GM21529 (cell line): ENCODE data around the gene RANBP9.

ENCODE experiments used
- ATAC-seq: cut with Tn5 transposase; IDR thresholded peaks from one replicate; pipeline ENCODE4 v1.9.1; 2021; ENCODE audit not compliant: unreplicated experiment

The RANBP9 gene

DNA sequence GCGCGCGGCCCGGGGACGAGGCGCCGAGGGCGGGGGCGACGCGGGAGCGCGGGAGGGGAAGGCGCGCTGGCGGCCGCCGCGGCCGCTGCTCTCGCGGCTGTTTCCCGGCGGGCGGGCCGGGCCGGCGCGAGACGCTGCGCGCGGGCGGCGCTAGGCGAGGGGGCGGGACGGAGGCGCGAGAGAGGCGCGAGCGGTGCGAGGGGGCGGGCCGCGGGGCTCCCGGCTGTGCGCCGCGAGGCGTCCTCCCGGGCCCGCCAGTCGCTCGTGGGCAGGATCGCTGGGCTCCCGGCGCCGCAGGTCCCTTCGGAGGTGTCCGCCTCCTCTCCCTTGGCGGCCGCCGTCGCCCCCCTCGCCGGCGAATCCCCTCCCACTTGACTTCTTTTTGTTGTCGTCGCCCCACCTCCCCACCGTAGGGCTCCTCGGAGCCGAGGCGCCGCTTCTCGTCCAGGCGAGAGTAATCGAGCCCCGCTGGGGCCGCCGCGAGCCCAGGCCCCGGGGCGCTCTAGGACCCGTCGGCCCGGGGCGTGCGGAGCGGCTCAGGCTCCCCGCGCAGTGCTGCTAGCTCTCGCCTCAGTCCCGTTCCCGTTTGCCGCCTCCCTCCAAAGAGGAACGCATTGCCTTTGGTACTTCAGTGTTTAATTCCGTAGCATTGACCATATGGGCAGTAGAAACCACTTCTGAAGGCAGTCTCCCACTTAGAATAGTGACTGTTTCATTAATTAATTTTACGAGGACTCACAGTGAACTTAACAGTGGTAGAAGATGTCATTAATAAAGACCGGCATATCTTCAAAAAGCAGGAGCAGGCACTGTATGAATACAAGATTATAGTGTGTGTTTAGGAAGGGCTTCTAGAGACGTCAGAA is at the start of gene RANBP9:
TSS of gene RANBP9 (minus strand) at position 103 of the 866 bp plus-strand sequence. CDS start 330 bp downstream, outside the sequence.
- ATAC-seq = peak; percentile 74

DNA sequence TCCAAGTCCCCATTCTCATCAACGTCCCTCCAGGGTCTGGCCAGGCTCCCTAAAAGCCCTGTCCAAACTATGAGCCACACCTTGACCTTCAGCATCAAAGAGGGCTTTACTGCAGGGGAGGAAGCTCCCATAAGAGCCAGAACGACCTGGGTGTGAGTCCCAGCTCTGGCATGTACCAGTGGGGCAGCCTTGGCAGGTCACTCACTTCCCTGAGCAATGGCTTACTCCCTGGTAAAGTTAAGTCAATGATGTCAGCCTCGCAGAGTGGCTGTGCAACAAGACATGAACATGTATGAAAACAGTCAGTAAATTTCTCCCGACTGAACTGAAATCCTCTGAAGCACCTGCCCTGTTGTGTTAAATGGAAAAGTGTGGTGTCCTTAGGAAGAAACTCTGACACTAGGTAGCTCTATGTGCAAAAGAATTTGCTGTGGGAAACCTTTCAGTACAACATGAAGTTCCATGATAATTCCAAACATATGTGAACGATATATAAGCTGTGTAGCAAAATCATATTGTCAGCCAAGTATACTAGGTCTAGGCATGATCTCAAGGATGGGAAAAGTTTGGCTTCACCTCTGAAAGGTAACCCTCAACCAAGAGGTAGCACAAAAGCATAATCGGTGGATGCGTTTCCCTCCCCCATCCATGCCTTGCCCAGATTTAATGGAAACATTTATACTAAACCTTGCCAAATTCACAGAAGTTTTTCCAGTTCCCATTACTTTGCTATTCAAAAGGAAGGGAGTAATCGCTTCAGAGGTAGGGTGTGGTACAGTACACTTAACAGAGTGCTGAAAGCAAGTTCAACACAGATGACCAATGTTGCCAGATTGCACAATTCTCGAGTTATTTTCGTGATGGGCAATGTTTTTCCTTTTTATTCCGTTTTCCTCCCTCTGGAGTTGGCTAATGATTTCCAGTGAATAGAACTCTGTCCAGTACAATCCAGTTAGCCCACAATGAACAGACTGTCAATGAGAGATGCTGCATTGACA is 49.0 kb upstream of the RANBP9 start:
- no peak for ATAC-seq

DNA sequence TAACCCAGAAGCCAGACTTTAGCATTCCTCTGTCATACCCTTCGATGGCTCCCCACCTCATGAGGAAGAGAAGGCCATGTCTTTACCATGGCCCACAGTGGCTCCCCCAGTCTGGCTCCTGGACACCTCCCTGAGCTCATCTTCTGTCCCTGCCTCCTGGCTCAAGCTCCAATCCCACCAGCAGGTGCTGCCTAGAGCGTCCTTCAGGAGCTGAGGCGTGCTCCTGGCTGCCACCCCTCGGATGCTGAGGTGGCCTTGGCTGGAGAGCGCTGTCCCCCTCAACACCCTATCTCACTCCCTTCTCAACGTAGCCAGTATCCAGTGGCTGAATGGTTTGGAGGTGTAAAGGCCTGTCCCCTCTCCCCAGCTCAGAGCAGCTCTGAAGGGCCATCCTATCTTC is 47.4 kb upstream of the RANBP9 start:
- ATAC-seq = no peak

DNA sequence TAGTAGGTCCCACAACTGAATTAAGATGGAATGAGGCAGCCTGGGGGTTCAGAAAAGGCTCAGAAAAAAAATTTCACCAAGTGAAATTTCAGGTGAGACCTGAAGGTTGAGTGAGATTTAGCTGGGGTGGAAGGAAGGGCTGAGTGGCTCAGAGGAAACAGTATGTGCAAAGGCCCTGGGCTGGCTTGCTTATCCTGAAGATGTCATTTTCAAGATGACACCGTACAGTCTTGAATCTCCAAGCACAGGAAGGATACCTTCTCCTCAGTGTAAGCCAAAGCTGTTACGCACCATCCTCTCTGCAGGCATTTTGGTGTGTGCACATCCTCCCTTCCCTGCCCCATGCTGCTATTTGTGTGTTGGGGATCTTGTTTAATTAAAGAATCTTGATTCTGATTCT is 43.0 kb upstream of the RANBP9 start:
- no peak for ATAC-seq

DNA sequence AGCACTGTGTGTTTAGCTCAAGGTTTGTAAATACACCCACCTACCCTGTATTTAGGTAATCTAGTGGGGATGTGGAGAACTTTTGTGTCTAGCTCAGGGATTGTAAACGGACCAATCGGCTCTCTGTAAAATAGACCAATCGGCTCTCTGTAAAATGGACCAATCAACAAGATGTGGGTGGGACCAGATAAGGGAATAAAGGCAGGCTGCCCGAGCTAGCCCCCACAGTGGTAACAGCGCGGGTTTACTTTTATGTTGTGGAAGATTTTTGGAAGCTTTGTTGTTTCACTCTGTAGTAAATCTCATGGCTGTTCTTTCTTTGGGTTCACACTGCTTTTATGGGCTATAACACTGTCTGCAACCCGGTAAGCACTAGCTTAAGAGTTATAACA is 32.1 kb upstream of the RANBP9 start:
- ATAC-seq = no peak

DNA sequence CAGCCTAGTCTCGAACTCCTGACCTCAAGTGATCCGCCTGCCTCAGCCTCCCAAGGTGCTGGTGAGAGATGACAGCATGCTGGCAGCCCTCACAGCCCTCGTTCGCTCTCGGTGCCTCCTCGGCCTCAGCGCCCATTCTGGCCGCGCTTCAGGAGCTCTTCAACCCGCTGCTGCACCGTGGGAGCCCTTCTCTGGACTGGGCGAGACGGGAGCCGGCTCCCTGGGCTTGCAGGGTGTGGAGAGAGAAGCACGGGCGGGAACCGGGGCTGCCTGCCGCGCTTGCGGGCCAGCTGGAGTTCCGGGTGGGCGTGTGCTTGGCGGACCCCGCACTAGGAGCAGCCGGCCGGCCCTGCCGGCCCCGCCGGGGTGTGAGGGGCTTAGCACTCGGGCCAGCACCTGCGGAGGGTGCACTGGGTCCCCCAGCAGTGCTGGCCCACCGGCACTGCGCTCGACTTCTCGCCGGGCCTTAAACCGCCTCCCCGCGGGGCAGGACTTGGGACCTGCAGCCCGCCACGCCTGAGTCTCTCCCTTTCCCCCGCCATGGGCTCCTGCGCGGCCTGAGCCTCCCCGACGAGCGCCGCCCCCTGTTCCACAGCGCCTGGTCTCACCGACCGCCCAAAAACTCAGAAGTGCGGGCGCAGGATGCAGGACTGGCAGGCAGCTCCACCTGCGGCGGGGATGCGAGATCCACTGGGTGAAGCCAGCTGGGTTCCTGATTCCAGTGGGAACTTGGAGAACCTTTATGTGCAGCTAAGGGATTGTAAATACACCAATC is 31.5 kb upstream of the RANBP9 start:
- ATAC-seq = no peak

DNA sequence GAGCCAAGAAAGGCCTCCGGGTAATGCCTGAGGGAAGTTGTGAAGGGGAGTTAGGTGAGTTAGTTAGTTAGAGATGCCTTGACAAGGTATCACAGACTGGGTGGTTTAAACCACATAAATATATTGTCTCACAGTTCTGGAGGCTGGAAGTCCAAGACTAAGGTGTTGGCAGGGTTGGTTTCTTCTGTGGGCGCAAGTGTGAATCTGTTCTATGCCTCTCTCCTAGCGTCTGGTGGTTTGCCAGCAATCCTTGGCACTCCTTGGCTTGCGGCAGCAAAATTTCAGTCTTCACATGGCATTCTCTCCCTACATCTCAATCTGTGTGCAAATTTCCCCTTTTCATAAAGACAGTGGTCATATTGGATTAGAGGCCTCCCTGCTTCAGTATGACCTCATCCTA is 29.7 kb upstream of the RANBP9 start:
- ATAC-seq = no peak

DNA sequence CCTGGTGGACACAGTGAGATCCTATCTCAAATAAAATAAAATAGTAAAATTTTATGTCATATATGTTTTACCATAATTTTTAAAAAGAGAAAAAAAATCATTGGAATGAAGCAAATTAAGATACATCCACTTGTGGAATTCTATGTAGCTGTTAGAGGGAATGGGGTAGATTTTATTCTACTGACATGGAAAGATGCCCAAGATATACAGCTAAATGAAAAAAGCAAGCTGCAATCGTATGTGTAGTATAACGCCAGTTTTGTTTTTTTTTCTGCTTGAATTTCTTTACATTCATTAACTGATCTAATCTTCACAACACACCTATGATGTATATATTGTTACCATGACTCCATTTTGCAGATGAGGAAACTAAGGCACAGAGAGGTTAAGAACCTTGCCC is 23.4 kb upstream of the RANBP9 start:
- ATAC-seq = no peak

DNA sequence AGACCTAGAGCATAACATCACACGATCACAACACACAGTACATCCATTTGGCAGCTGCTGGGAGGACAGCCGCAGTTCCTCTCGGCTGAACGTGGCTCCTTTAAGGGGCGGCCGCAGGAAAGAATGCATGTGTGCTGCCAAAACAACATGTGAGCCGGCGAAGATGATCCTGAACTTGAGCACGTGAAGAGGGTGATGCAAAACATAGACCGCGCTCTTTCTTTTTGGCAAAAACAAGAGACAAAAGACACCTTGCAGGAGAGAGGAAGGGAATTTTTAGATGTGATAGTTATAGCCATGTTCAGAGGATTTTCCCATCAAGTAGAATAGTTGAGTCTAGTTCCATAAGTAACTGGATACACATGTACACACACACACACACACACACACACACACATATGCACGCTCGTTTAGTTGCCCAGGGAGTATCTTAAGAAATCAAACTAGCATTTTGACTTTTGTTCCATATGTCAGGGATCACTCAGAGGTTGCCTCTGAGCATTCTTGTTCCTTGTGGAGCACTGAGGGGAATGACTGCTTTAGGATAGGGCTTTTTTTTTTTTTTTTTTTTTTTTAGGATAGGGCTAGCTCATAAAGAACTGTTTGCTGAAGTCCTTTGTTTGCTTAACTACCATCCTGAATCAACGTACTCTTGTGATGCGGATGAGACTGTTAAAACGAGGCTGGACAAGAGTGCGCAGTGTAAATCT is 21.7 kb upstream of the RANBP9 start:
- ATAC-seq = no peak

DNA sequence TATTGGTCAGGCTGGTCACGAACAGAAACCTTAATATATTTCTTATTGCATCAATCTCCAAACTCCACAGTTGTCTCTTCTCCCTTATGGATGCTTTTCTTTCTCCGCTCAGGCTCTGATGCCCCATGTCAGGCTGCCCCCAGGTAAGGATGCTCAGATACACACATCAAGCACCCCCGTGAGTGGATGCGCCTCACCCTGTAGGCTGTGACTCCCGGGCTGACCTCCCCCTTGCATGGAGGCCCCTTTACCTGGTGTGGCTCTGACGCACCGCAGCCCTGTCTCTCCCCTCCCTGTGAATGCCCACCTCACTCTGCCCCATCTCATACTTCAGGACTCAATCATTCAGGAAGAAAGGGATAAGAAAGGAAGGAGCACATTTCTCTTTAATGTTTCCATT is 19.1 kb upstream of the RANBP9 start:
- no peak for ATAC-seq

DNA sequence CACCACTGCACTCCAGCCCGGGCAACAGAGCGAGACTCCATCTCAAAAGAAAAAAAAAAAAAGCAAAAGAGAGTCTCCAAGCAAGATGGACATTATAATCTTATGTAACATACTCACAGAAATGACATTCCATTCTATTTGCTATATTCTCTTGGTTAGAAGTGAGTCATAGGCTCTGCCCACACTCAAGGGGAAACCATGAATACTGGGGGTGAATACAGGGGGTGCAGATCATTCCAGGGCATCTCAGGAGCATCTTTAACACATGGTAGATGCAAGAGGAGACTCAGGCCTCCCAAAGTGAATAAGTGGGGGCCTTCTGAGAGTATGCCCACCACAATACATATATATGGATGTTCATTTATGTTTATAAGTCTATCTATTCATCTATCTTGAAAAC is 18.3 kb upstream of the RANBP9 start:
- ATAC-seq = no peak

DNA sequence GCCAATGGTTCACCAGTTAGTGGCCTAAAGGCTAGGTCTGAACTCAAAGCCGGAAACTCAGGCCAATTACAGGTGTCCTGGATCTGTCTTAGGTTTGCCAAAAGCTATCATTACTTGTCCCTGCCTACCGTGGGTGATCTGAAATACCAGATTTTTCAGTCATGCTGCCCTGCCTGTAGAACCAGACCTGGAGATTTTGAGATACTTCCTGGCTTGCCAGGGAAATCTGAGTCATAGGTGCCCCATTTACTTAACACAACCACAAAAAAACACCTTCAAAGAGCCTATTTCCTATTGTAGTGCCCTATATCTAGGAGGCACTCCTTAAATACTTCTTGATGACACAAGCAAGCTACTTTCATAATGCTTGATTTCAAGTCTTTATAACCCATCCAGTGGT is 13.9 kb upstream of the RANBP9 start:
- ATAC-seq = no peak

DNA sequence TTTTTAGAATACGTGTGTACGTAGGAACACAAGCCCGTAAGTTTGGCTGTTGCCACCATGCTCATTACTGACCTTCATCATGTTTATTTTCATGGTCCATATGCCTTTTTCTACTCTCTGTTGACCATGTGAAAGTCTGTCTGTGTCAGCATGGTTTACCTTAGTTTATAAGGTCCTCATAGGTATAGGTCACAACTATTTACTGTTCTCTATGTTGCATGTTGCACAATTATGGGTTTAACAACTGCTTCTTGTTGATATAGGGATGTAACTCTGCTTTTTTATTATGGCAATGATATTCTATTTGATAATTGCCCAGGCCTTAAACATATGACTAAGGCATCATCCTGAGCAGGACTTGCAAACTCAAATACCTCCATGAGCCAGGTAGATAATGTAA is 13.4 kb upstream of the RANBP9 start:
- ATAC-seq = no peak

DNA sequence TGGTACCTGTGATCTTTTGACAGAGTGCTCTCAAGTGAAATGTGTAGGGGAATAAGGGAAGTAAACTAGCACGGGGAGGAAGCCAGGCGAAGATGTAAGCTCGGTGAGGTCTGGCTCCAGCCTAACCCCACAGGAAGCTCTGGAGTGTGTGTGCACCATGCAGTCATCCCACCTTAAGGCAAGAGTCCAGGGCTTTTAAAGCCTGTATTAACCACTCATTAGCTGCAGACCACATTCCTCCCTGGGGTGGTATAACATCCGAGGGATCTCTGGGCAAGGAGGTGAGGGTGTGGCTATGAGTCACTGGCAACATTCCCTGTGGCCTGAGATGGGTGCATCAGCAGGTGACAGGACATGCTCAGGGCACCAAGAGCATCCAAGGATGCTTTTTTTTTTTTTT is 12.5 kb upstream of the RANBP9 start:
- no peak for ATAC-seq

DNA sequence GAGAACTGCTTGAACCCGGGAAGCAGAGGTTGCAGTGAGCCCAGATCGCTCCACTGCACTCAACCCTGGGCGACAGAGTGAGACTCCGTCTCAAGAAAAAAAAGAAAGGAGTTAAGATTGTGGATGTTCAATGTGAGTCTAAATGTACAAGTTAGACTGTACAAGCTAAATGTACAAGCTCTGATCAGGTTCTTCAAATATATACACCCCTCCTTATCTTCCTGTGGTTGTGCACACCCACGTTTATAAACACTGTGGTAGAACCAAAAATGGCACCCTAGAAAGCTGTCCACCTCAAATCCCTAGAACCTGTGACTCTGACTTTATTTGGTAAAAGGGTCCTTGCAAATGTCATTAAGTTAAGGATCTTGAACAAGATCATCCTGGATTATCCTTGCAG is 11.2 kb upstream of the RANBP9 start:
- no peak for ATAC-seq

DNA sequence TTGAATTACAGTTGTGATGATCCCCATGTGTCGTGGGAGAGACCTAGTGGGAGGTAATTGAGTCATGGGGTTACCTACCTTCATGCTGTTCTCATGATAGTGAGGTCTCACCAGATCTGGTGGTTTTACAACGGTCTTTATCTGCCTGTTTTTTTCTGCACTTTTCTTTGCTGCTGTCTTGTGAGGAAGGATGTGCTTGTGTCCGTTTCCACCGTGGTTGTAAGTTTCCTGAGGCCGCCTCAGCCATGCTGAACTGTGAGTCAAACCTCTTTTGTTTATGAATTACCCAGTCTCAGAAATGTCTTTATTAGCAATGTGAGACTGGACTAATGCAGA is 6.5 kb upstream of the RANBP9 start:
- ATAC-seq = no peak

DNA sequence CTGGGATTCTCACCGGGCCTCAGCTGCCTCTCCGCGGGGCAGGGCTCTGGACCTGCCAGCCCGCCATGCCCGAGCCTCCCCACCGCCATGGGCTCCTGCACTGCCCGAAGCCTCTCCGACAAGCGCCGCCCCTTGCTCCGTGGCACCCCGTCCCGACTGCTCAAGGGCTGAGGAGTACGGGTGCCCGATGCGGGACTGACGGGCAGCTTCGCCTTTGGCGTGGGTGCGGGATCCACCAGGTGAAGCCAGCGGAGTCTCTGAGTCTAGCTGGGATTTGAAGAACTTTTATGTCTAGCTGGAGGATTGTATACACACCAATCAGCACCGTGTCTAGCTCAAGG is 5.3 kb upstream of the RANBP9 start:
- ATAC-seq = no peak

DNA sequence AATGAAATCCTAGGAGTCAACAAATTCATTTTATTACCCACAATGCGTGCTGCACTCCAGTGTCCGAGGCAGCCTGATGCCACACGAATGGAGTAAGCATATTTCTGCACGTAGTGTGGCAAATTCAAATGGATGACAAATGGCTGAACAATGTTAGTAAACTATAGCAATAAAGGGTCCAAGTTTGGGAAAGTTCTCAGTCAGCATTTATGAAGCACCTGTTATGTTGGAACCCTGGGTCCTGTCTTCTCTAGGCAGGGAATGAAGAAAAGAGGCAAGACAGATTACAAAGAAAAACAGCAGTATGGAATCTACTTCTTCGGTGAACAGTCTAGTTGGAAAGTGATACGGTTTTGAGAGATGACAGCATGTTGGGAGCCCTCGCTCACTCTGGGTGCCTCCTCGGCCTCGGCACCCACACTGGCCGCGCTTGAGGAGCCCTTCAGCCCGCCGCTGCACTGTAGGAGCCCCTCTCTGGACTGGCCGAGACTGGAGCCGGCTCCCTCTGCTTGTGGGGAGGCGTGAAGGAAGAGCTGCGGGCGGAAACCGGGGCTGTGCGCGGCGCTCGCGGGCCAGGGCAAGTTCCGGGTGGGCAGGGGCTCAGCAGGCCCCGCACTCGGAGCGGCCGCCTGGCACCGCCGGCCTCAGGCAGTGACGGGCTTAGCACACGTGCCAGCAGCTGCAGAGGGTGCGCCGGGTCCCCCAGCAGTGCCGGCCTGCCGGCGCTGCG is 4.8 kb upstream of the RANBP9 start:
- no peak for ATAC-seq

DNA sequence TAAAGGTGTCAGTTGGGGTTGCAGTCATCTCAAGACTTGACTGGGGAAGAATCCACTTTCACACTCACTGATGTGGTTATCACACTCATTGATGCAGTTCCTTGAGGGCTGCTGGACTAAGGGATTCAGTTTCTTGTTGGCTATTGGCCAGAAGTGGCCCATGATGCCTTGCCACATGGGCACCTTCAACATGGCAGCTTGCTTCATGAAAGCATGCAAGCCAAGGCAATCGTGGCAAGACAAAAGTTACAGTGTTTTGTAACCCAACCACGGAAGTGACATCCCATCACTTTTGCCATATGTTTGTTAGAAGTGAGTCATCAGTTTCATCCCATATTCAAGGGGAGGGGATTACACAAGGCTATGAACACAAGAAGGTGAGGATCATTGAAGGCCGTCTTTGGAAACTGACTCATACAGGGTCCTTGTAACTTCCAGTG is 3.8 kb upstream of the RANBP9 start:
- no peak for ATAC-seq

DNA sequence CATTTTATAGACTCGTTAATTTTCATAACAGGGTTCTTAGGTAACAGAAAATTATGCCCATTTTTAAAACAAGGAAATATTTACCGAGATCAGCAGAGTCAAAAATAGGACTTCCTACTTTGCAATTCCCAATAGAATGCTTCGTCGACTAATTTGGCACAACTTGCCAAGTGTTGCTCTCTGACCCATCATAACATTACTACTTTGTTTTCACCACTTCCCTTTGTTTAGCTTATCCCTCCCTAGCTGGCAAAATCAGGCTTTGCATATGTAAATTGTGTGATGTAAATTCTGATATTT is 914 bp upstream of the RANBP9 start:
- no peak for ATAC-seq
